KBM-7 (cell line): ENCODE results near the gene RFX8.
"Not testable (repeated sequence)": the region's sequence is repeated elsewhere in the genome, so short reads cannot be mapped to it uniquely, and the experiment has no call there.

ENCODE experiments used
- DNase-seq: peaks from one replicate; pipeline ENCODE4 v3.0.0-alpha.2; 2015
- in situ Hi-C: fragments of 300-500 bp; cut with MboI; formaldehyde crosslinking; loops from 2 replicates; pipeline ENCODE4 v1.14.3; 2020; ENCODE audit warnings: low sequenced_read_pairs, low pct_unique_long_range_greater_than_20kb, mixed read lengths

Gene RFX8

DNA sequence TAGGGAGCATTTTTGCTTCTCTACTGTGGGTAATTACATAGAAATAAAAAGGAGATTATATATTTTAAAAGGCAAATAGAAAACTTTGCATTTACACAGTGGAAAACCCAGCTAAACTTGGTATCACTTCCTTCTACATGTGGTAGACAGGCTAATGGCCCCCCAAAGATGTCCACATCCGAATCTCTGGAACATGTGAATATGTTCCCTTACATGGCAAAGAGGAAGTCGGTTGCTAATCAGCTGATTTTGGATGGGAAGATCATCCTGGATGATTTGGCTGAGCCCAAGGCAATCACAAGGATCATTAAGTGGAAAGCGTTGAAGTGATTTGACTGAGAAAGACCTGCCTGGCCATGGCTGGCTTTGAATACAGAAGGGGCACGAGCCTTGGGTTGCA is 113.8 kb downstream of the RFX8 start:
- in situ Hi-C loops = no loop called here
- DNase-seq = no peak

DNA sequence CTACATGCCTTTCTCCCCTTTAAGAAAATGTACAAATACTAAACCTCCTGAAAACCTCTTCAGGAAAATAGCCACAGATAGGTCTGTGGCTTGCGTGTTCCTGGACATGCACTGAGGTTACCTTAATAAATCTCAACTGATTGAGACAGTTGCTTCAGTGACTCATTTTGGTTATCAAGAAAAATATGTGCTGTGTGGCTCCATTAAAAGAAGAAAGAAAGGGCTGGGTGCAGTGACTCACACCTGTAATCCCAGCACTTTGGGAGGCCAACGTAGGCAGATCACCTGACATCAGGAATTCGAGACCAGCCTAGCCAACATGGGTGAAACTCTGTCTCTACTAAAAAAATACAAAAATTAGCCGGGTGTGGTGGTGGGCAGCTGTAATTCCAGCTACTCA is 114.7 kb downstream of the RFX8 start:
- DNase-seq = no peak
- in situ Hi-C loops = no loop called here

DNA sequence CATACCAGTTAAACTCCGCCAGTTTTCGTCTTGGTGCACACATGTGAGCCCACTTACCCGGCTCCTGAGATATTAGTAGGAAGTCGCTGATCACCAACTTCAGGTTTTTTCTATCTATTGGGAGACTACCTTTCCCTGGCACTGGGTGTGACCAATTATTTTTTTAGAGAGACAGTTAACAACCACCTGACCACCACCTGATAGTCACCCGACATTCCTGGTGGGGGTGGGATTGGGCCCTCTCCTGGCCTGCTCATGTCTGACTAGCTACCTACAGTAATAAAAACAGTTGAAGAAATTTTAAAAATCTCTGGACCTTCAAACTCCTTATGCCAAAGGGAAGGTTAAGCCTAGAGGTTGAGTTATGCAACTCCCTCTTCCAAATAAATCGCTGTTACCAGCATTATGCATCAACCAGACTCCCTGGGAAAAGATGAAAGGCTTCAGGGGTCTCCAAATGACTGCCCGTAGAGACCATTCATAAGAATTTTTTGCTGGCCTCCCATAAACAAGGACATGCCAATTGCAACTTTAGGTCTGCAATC is 115.4 kb downstream of the RFX8 start:
- DNase-seq = no peak
- in situ Hi-C loops = no loop called here

DNA sequence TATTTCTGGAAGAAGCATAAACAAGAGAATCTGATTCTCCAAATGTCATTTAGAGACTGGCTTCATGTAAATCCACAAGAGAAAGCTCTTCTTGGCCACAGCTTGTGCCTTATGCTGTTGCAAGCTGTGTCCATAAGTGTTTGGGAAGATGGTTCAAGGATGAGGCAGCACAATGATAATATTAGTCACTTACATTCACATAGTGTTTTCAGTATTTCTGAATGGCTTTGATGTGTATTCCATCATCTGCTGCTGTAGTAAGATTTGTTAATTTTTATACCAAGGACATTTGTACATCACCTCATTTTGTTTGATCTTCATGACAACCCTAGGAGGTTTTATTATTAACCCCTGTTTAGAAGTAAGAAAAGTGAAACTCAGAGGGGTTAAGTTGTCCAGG is 117.5 kb downstream of the RFX8 start:
- in situ Hi-C loops = no loop called here
- DNase-seq = no peak

DNA sequence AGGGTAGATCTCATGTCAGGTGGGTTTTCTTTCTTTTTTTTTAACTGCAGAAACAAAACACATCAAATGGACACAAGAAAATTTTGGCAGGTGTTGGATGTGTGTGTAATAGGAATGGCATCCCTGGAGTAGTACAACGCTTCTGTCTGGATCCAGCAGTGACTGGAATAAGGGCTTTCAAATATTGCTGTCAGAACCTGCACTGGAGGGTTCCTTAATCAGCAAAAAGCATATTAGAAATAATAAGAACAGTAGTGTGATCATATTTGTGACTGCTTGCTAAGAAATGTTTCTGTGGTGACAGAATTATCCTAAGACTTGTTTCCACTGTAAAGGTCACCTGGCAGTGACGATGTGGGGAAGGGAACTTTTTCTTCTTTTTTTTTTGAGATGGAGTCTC is 118.4 kb downstream of the RFX8 start:
- DNase-seq = no peak
- in situ Hi-C loops = no loop called here

DNA sequence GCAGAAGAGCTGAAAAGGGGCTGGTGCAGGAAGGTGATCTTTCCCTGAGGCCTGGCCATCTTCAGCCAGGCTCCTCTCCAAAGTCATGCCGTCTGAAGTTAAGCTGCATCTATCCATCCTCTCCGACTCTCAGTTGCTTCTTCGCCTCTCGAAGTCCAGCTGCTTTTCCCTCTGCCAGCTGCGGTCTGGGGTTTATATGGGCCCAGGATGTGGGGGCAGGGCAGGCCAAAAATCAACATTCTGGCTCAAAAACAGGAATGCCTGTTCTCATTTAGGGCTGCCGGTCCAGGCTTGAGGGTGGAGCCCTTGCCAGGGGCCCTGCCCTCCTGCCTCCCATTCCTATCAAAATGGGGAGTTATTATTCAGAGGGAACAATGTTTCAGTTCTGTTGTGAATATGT is 118.9 kb downstream of the RFX8 start:
- in situ Hi-C loops = no loop called here
- DNase-seq = no peak

DNA sequence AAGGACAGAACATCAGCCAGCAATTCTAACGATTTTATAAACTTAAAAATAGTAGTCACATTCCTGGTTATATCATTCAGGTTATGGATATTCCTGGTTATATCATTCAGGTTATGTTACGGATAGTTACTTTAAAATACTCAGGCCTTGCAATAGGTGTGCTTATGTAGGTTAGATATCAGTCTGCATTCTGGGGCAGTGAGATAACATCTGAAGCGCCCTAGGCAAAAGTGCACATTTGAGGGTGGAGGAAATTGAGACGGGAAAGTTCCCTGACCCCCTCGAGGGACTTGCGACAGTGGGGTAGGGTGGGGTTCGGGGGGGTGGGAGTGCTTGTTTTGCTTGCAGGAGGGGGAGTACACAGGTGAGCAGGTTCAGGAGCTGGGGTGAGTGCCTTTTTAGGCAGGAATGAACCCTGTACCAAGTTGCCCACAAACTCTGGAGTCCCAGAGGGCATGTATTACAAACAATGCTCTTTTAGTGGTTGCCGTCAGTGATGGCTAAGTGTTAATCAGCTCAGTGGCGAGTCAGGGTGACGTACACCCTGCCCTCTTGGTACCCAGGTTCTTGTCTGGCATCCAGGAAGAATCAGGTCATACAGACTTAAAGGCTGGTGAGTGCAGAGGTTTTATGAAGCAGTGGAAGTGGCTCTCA is 119.4 kb downstream of the RFX8 start:
- in situ Hi-C loops = no loop called here
- no peak for DNase-seq

DNA sequence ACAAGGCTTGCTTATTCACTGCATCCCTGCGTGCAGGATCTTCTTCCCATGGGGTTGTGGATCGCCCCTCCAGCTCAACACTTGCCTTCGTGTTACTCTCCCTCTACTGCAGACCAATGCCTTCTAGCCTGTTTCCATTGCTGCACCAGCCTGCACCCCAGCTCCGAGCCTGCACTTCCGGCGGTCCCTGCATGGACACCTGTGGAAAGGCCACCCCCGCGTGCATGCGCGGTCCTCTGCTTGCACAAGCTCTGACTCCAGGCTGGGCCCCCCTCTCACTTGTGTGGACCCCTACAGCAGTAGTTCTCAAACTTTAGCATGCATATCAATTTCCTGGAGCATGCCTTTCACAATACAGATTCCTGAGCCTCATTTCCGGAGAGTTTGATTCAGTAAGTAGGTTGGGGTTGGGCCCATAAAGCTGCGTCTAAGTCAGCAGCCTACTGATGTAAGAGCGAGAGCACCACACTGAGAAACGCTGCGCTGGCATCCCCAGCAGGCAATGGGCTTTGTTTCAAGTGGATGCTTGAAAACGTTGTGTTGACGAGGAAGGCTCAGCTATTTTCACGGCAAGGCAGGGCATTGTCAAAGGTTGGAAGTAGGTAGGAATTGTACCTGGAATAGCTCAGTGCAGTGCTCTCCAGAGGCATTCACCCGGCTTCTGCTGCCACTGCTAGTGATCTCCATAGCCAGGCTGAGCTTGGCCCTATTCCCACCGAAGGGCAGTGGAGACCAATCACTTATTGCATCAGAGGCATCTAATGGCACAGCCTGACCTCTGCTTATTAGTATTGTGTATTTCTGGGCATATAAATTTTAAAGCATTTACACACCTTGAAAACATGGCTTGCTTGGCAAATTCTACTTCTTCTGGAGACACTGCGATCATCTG is 120.2 kb downstream of the RFX8 start:
- in situ Hi-C loops = no loop called here
- no peak for DNase-seq

DNA sequence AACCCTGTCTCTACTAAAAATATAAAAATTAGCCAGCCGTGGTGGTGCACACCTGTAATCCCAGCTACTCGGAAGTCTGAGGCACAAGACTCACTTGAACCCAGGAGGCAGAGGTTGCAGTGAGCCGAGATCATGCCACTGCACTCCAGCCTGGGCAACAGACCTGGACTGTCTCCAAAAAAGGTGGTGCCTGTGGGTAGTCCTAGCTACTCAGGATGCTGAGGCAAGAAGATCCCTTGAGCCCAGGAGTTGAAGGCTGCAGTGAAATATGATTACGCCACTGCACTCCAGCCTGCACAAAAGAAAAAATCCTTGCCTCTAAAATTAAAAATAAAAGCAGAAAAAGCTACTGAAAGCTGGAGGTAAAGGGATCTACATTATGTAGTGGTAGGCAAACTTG is 122.3 kb downstream of the RFX8 start:
- in situ Hi-C loops, DNase-seq: not testable (repeated sequence)

DNA sequence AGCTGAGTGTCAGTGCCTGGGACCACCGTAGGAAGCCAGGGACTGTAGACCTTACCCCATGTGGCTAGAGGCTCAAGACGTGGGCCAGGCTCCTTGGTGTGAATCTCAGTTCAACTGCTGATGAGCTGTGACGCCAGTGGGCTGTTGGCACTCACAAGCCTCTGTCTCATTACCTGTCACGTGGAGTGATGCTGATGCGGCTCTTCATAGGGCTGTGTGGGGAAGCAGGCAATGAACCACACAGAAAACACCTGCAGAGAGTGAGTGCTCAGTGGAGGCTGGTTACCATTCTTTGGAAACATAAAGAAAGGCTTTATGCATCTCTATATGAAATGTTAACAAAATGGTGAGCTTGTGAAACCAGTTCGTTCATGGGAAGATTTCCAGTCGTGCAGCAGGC is 123.7 kb downstream of the RFX8 start:
- DNase-seq = no peak
- in situ Hi-C loops = no loop called here

DNA sequence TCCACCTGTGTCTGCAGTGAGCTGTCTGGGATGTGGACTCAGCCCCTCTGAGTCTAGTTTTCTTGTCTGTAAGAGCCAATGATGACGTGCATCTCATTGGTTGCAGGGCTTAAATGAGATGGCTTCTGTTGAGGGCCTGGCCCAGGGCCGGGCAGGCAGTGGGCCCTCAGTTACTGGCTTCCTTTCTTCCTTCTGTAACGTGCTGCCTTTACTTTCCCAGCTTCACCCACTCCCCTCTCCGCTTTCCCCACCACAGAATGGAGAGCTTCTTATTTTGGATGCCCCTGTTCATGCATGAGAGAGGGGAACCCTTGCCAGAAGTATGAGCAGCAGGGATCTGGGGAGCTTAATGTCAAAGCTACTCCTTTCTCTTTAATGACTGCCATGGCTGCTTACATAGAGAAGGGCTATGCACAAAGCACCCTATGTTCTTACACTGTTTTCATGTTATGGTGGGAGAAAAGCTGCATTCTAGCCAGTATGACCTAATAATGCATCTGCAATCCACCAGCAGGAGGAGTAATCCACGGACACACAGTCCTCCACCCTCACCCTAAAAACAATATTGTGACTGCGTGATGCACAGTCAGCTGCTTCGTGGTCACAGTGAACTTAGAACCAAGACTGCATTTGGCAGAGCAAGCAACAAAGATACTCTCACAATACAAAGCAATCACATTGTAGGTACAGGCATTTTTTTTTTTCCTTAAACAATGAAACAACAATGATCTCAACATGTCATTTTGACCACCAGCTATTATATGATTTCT is 124.8 kb downstream of the RFX8 start:
- in situ Hi-C loops = no loop called here
- DNase-seq = no peak

DNA sequence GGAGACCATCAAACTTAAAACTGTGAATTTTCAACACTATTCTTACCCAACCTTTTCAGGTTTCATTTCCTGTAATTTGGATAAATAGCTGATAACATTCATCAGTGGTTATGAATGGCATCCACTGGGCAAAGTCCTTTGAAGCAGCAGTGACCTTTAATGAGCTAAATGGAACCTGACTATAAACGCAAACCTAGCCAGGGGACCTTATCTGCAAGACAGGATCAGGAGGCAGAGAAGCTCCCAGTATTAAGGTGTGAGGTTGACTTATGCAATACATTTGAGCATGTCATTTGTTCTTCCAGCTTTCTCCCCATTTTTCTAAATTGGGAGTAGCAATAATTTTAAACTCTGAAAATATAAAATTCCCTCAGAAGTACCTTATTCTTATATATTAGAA is 126.0 kb downstream of the RFX8 start:
- in situ Hi-C loops = no loop called here
- DNase-seq = no peak
